ENCODE results near the gene C2CD3.
A peak's percentile ranks its signal among the peaks of the same experiment; 100 is the strongest.

The C2CD3 gene, protein sequence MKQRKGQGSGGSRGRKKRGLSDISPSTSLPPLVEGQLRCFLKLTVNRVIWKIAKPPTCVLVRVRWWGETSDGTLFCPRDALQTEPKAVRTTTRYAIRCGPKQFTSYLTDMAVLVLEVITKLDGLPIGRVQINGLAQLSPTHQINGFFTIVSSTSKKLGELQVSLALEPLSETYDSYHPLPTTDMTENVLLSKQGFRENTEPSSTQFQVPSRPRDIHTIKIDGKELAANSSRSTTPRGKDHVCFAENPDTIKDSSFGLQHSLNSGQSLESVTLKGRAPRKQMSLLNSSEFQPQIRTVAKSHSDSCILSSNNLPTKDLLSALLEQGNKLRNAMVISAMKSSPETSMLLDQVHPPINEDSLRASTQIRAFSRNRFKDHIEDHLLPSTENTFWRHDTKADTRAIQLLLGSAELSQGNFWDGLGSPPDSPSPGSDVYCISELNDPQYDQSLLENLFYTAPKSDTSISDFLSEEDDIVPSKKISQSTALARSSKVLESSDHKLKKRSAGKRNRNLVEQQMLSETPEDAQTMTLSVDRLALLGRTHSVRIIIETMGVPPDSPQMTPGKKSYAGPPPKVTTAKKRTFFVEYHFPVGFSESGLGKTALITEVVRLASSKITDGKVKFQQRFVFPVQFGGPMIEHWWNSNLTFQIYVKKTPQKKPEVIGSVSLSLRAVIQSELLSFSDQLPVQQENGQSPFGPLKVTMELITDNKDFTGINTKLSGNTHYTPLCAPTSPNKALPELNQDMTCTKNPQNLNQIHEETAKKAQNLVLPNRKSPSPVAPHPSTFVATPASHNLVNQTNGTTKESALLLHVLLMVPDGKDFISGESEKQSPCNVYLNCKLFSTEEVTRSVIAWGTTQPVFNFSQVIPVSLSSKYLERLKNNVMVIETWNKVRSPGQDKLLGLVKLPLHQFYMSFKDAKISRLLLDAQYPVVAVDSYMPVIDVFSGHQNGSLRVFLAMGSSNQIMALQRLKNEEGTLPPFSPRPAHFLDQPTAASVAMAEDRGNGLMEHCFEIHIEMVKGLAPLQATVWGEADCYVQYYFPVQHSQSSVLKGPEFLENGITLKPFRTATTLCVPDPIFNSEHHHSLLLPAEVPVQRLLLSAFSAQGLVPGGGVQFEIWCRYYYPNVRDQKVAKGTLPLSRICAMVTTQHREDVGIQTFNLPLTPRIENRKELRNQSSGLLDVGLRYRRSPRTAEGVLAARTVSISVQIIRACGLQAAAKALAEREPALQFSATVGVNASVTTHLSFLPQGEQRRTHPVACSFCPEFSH (N-terminal part only)

DNA sequence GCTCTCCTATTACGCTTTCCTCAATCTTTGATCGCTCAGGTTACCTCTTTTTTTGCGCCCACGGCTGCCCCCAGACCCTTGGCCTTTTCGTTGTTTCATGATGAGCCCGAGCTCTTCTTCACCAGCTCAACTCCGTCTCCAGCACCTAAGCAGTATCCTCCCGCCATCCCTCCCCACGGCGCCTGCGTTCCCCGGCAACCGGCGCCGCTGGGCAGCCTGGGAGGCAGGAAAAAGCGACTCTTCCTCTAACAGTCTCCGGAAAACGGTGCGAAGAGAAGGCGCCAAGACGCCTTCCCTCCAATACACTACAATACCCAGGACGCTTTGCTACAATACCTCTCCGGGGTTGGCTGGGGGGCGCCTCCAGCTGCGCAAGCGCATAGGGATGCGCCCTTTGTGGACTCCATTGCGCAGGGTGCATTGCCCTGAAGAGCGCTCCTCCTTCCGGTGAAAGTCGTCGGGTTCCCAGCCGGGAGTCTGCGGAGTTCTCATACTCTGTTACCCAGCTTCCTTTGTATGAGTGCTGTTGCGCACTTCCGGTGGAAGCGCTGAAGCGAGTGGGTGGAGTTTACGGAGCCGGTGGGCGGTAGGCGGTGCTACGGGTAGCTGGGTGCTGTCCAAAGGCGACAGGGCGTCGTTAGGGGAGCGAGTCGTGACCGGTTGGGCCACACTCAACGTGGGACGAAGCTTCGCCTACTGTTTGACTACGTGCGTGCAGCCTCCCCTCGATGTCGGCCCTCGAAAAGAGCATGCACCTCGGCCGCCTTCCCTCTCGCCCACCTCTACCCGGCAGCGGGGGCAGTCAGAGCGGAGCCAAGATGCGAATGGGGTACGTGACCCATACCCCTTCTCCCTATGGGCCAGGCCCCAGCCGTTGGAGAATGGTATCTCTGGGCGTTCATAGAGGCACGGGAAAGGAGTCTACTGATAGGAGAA, at the start of gene C2CD3, which contains the start of gene PPME1:
TSS of gene C2CD3 (minus strand) at position 309 of the 936 bp plus-strand sequence. CDS start at position 99, 210 bp downstream.
TSS of gene PPME1 (plus strand) at position 596 of the 936 bp plus-strand sequence. CDS start at position 729, 133 bp downstream.
- DNase-seq (ENCODE audit: low read depth), result peak; percentile 100

DNA sequence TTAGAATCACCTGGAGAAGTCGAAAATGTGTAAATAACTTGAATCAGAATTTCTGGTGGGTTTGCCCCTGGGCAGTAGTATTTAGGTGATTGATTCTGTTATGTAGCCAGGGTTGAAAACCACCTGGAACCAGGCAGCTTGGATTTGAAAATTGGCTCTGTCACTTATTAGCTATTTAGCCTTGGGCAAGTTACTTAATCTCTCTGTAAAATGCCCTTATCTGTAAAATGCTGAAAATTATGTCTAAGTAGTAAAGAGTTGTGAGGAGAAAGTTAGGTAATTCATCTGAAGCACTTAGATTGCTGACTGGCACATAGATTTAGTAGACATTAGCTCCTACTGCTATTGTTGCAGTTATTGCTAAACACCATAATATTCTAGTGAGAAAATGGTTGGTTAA, 49.6 kb upstream of the C2CD3 start:
- peak; percentile 6 for DNase-seq (ENCODE audit: low read depth)

GRCh38 chr11:74212533-74212932, 41.7 kb upstream of the C2CD3 start:
- peak; percentile 1 for DNase-seq (ENCODE audit: low read depth)

- DNase-seq (ENCODE audit: low read depth), result no peak
Measured at GRCh38 chr11:74208507-74208906, 37.7 kb upstream of the C2CD3 start.

GRCh38 chr11:74206746-74207145, 35.9 kb upstream of the C2CD3 start:
- no peak for DNase-seq (ENCODE audit: low read depth)

DNA sequence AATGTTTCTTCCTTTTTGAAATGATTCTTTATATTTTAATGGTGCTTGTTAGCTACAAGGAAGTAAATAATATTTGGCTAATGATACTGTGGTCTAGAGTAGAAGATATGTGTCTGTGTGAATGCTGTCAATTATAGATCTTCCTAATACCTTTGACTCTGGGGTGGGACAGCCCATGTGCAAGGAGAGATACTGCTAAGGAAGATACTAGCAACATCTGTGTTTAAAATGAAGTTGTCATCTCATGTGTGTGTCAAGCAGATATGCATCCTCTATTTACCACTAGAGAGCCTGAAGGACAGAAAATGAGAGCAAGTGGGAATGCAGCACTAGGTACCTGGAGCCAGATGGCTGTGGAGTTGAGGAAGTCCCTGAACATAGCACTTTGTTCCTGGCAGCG, 34.4 kb upstream of the C2CD3 start:
- DNase-seq (ENCODE audit: low read depth), result no peak

DNA sequence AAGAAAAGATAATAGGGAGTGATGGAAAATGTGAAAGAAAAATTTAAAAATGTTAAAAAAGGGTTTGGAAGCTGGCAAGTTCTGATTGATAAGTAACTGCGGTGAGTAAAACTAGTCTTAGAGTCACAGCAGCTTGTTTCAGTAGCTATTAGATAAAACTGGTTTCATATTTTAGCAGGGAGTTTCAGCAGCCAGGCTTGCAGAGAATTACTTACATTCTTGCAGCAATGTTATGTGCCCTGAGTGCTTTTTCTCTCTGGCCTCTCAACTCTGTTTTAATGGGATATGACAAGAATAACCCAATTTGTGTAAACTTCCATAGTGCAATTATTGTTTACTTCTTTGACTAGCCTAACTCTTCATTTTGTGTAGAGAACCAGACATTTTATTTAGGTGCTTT, 33.9 kb upstream of the C2CD3 start:
- DNase-seq (ENCODE audit: low read depth), result peak; percentile 19

GRCh38 chr11:74203966-74204365, 33.2 kb upstream of the C2CD3 start:
- DNase-seq (ENCODE audit: low read depth), result no peak

DNA sequence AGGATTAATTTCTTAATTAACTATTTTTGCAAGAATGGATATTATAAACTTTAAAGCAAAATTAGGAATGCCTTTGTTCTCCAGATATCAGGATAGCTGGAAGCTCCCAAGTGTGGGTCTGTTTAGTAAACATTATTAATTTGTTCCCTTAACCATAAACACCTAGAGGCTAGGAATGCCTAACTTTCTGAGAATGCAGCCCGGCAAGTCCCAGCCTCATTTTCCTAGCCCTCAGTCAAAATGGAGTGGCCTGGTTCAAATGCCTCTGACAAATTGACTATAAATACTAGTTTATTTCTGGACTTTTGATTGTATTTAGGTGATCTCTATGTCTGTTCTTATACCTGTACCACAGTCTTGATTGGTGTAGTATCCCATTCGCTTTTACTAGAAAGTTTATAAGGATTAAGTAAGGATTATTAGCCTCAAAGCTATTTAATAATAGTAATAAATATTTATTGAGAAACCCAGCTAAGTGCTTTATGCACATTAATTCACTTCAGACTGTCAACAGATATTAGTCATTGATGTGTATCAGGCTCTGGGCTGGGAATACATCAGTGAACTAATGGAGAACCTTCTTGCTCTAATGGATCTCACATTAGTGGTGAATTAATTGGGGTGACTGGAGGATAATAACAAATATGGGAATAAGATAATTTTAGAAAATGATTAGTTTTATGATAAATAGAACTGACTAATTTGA, 26.1 kb upstream of the C2CD3 start:
- DNase-seq (ENCODE audit: low read depth), result no peak

DNA sequence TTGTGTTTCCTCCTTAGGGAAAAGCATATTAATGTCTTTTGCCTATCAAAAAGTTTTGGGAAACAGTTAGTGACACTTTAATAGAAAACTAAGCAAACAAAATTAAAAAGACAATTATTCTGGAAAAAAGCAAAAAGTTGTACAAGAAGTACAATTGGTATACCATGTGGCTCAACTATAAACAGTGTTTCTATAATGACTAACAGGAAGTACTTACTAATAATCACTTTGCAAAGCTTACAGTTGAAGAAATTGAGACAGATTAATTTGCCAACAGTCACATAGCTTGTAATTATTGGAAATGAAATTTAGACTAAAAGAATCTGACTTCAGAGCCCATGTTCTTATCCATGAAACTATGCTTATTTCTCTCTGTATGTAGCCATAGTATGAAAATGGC, 25.0 kb upstream of the C2CD3 start:
- peak; percentile 35 for DNase-seq (ENCODE audit: low read depth)

DNA sequence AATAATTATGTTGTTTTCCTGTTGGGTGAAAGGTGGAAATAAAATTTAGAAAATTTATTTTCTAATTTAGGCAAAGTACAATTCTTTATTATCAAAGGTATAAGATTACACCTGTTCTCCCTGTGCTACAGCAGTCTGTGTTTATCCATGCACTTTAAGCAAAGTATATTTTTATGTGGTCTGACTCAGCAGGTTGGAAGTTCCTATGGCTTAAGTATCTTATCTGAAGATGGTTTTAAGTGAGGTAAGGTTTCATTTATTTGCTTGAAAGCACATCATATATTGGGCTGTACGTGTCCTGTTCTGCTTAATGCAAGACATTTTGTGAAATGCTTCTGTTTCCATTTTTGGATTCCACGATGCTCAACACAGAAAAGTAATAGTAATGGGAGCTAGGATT, 14.9 kb upstream of the C2CD3 start:
- peak; percentile 43 for DNase-seq (ENCODE audit: low read depth)

DNA sequence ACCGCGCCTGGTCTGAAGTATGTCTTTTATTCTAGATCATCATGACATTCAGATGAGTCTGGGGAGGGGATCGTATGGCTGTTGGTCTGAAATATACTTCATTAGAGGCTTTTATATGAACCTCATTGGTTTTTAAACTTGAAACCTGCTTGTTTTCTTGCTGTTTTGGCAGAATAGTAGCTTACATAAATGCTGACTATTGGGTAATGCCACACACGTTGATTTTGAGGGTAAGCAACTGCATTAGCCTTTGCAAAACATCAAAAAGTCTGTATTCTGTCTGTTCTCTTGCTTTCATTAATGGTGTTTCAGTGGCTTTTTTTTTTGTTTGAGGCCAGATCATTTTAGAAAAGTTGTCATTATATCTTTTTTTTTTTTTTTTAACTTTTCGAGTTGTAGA, 14.5 kb upstream of the C2CD3 start:
- no peak for DNase-seq (ENCODE audit: low read depth)

GRCh38 chr11:74182635-74183034, 11.8 kb upstream of the C2CD3 start:
- peak; percentile 34 for DNase-seq (ENCODE audit: low read depth)

- peak; percentile 52 for DNase-seq (ENCODE audit: low read depth)
Measured at GRCh38 chr11:74179234-74180052, 8.6 kb upstream of the C2CD3 start.

- no peak for DNase-seq (ENCODE audit: low read depth)
Measured at GRCh38 chr11:74175920-74176319, 5.1 kb upstream of the C2CD3 start.

DNA sequence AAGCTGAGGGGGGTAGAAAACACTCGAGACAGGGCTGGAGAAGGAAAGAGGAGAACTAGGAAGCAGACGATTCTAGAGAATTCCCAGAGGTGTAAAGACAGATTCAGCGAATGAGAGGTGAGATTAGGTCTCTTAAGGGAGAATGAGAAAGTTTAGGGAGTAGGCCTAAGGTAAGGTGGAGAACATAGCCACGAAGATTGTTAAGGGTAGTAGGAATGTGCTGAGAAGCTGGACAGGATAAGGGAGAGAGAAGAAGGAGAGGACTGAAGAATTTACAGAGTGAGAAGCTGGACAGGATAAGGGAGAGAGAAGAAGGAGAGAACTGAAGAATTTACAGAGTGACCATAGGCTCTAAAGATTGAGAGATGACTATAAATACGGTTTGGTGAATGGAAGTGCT, 1.2 kb upstream of the C2CD3 start:
- DNase-seq (ENCODE audit: low read depth), result peak; percentile 32

- DNase-seq (ENCODE audit: low read depth), result no peak
Measured at GRCh38 chr11:74171630-74171968, 797 bp upstream of the C2CD3 start.

- no peak for DNase-seq (ENCODE audit: low read depth)
Measured at GRCh38 chr11:74169738-74170458, 904 bp downstream of the C2CD3 start.

DNA sequence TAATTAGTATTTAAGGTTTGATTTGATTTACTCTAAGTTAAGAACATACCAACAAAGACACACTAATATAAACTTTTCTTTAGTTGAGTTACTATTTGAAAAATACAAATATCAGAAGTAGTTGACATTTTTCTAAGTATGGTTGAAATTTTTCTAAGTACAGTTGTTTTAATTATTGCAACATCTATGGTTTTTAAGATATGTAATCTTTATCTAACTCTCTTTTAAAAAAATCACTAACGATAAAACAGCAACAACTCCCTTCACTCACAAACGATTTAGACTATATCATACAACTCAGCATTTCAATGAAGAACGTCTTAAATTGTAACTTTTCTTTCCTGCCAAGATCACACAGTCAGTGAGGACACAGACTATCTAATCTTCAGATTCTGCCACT, 2.0 kb downstream of the C2CD3 start:
- DNase-seq (ENCODE audit: low read depth), result no peak

Measured in EH (cell line).